Pulmonary artery endothelial cell (primary cell): Measurements from ENCODE around the gene THBS2. TPM values are rescaled to one million over a fixed set of nuclear protein-coding genes. Genes with fewer than 3 reads are reported as not detected.
"Not testable (repeated sequence)": the region's sequence is repeated elsewhere in the genome, so short reads cannot be mapped to it uniquely, and the experiment has no call there.

Experiments used
- DNase-seq: peaks from one replicate; pipeline ENCODE4 v3.0.0-alpha.2; 2011; ENCODE audit warnings: low read depth, low spot score
- total RNA-seq: library from RNA; depleted of rRNA; stranded (reverse); fragments of >200 nt; gene quantifications from 2 replicates; pipeline ENCODE4 v1.2.3, GENCODE V29; 2014

Gene THBS2
- 3.2 and 7.9 TPM in 2 replicates for total RNA-seq

GRCh38 chr6:169253337-169254238 is at the start of gene THBS2:
THBS2 (minus strand) TSS chr6:169253846; CDS start chr6:169250784, 3,062 bp downstream.
- DNase-seq: no peak

GRCh38 chr6:169302716-169303115 is 49.1 kb upstream of the THBS2 start:
- DNase-seq: no peak

GRCh38 chr6:169302255-169302654 is 48.6 kb upstream of the THBS2 start:
- DNase-seq: no peak

GRCh38 chr6:169300916-169301315 is 47.3 kb upstream of the THBS2 start:
- no peak for DNase-seq

GRCh38 chr6:169298626-169299025 is 45.0 kb upstream of the THBS2 start:
- DNase-seq: not testable (repeated sequence)

GRCh38 chr6:169296622-169297021 is 43.0 kb upstream of the THBS2 start:
- DNase-seq: no peak

GRCh38 chr6:169296170-169296569 is 42.5 kb upstream of the THBS2 start:
- DNase-seq: no peak

- no peak for DNase-seq
These were observed 39.5 kb upstream of the THBS2 start for GRCh38 chr6:169293196-169293595.

GRCh38 chr6:169292338-169293124 is 38.9 kb upstream of the THBS2 start:
- no peak for DNase-seq

GRCh38 chr6:169291646-169292337 is 38.1 kb upstream of the THBS2 start:
- no peak for DNase-seq

- no peak for DNase-seq
These were observed 37.5 kb upstream of the THBS2 start for GRCh38 chr6:169291148-169291547.

- DNase-seq: no peak
These were observed 36.1 kb upstream of the THBS2 start for GRCh38 chr6:169289619-169290339.

GRCh38 chr6:169289257-169289618 is 35.6 kb upstream of the THBS2 start:
- DNase-seq: no peak

GRCh38 chr6:169288591-169288990 is 34.9 kb upstream of the THBS2 start:
- DNase-seq: no peak

GRCh38 chr6:169287675-169288074 is 34.0 kb upstream of the THBS2 start:
- DNase-seq: no peak

GRCh38 chr6:169286961-169287360 is 33.3 kb upstream of the THBS2 start:
- no peak for DNase-seq

- DNase-seq: no peak
These were observed 31.5 kb upstream of the THBS2 start for GRCh38 chr6:169285165-169285564.

GRCh38 chr6:169283924-169284323 is 30.3 kb upstream of the THBS2 start:
- no peak for DNase-seq

GRCh38 chr6:169282043-169282442 is 28.4 kb upstream of the THBS2 start:
- DNase-seq: no peak

GRCh38 chr6:169277619-169278018 is 24.0 kb upstream of the THBS2 start:
- no peak for DNase-seq

- DNase-seq: no peak
These were observed 21.1 kb upstream of the THBS2 start for GRCh38 chr6:169274781-169275180.
